NCI-H1436 (cell line): ENCODE results near the gene C5orf22.
"Not testable (repeated sequence)": the region's sequence is repeated elsewhere in the genome, so short reads cannot be mapped to it uniquely, and the experiment has no call there.

Source experiments
- DNase-seq: peaks from one replicate; lab custom pipeline; 2025; lab: John Stamatoyannopoulos, UW

The C5orf22 gene

GRCh38 chr5:31553863-31554262, 21.8 kb downstream of the C5orf22 start:
- DNase-seq = no peak

- no peak for DNase-seq
Observed at GRCh38 chr5:31554552-31554951, 22.5 kb downstream of the C5orf22 start.

GRCh38 chr5:31556461-31556860, 24.4 kb downstream of the C5orf22 start:
- DNase-seq = no peak

- DNase-seq = no peak
Observed at GRCh38 chr5:31559942-31560341, 27.8 kb downstream of the C5orf22 start.

- DNase-seq = no peak
Observed at GRCh38 chr5:31561946-31562345, 29.8 kb downstream of the C5orf22 start.

GRCh38 chr5:31563216-31563615, 31.1 kb downstream of the C5orf22 start:
- no peak for DNase-seq

DNA sequence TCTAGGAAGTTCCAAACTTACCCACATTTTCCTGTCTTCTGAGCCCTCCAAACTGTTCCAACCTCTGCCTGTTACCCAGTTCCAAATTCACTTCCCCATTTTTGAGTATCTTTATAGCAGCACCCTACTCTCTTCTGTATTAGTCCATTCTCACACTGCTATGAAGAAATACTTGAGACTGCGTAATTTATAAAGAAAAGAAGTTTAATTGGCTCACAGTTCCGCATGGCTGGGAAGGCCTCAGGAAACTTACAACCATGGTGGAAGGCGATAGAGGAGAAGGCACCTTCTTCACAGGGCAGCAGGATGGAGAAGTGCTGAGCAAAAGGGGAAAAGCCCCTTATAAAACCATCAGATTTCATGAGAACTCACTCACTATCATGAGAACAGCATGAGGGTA, 34.3 kb downstream of the C5orf22 start:
- not testable (repeated sequence) for DNase-seq

DNA sequence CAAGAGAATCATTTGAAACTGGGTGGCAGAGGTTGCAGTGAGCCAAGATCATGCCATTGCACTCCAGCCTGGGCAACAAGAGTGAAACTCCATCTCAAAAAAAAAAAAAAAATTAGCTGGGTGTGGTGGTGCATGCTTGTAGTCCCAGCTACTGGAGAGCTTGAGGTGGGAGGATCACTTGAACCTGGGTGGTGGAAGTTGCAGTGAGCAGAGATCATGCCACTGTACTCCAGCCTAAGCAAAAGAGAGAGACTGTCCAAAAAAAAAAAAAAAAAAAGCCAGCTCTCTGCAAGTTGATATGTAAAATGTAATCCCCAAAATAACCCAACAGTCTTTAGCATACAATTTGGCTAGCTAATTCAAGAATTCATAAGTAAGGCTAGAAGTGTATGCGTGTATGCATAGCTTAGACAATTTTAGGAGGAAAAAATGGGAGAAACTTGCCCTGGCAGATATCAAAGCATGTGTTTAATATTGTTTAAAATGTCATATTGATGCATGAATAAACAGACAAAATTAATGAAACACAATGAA, 36.3 kb downstream of the C5orf22 start:
- DNase-seq = no peak

DNA sequence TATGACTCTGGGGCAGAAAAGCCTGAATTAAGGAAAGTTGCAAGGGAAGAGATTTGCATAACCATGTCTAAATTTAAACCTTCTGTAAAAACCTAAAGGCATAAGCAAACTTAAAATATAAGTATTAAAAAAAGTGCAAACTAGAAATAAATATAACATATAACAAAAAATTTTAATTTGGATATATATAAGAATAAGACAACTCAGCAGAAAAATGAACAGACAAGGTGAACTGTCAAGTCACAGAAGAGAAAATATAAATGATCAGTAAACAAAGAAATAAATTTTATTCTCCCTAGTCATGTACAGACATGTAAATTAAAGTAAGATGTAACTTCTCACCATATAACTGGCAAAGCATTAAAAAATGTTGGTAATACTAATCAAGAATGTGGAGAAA, 37.0 kb downstream of the C5orf22 start:
- DNase-seq = no peak

- DNase-seq = no peak
Observed at GRCh38 chr5:31573494-31574142, 41.5 kb downstream of the C5orf22 start.

DNA sequence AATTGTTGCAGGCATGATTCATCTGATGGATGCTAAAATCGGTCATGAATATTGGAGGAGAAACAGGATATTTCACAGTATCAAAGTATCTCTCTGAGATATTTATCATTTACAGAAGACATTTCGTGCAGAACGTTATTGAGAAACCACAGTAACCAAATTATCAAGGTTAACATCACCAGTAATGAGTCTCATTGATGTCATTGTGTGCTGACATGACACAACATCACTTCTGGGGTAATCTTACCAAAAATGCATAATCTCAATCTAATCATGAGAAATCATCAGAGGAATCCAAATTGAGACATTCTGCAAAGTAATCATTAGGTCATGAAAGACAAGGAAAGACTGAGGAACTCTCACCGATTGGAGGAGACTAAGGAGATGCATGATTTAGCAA, 42.7 kb downstream of the C5orf22 start:
- DNase-seq = no peak

DNA sequence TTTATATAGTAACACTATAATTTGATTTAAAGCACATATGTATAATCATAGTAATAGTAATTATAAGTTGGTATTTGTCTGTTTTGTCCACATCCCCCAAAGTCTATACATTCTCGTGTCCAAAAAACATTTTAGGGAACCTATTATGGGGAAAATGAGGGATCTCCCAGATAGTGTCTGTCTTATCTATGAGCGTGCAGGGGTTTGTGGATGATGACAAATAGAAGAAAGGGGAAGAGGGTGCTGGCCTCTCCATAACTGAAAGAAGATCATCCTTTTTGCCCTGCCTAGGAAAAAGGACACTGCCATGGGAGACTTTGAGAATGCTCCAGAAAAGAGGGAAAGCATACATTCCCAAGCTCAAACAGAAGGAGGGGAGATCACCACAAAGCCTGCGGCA, 45.3 kb downstream of the C5orf22 start:
- DNase-seq = no peak

DNA sequence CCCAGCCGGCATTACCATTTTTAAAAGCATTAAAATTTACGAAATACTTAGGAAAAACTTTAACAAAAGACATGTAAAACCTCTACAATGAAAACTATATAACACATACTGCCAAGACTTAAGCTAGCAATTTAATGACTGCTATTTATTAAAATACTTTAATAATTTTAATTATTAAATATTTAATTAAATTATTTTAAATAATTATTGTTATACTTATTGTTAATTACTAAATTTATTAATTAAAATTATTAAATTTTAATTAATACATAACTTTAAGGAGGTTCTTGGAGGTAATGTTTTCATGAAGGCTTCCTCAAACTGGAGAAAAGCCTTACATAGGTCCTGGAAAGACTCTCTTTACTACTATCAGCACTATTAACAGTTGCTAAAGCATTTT, 47.5 kb downstream of the C5orf22 start:
- DNase-seq = no peak

GRCh38 chr5:31581498-31582099, 49.5 kb downstream of the C5orf22 start:
- DNase-seq = peak; percentile 13

- DNase-seq = no peak
Observed at GRCh38 chr5:31583129-31583528, 51.0 kb downstream of the C5orf22 start.

GRCh38 chr5:31585166-31585894, 53.2 kb downstream of the C5orf22 start:
- DNase-seq = no peak

DNA sequence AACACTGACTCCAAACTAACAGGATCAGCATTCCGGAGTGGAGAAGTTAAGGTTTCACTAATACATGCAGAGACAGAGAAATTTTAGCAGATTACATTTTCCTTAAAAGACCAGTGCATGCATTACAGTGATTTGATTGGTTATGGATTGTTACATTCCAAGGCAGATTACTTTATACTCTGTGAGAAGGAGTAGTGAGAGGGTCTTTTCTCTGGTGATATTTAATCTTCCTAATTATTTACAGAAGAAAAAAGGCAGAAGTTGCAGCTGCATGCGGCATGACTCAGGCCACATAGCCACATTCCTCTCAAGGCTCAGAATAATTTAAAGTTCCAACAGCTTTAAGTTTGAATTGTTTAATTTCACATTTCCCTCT, 53.8 kb downstream of the C5orf22 start:
- no peak for DNase-seq

DNA sequence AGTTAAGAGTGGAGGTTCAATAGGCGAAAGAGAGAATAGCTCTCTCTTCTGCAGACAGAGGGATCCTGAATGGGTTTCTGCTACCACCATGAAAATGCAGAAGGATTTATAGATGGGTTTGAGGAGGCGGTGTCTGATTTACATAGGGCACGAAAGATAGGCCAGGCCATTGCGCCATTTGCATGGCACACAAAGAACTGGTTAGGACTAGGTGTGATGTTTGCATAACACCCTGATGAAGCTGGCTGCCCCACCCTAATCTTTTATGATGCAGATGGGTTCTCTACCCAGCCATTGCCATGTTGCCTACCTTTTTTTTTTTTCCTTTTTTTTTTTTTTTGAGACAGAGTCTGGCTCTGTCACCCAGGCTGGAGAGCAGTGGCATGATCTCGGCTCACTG, 55.4 kb downstream of the C5orf22 start:
- DNase-seq = no peak

DNA sequence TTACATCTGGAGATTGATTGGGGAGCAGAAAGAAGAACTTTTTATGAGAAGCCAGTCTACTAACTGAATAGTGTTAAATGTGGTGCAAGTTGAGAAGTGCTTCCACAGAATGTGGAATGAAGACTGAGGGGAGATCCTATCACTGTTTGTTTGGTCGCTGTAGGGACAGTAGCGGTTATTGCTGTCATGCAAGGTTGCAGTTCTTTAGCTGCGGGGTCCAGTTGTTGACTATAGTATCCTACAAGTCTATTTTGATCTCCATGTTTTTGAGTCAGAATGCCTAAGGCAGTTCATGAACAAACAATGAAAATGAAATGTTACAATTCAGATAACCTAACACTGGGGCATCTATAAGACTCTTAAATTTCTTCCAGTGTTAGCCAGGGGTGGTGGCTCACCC, 61.6 kb downstream of the C5orf22 start:
- DNase-seq = no peak

GRCh38 chr5:31596354-31596753, 64.3 kb downstream of the C5orf22 start:
- DNase-seq = no peak

DNA sequence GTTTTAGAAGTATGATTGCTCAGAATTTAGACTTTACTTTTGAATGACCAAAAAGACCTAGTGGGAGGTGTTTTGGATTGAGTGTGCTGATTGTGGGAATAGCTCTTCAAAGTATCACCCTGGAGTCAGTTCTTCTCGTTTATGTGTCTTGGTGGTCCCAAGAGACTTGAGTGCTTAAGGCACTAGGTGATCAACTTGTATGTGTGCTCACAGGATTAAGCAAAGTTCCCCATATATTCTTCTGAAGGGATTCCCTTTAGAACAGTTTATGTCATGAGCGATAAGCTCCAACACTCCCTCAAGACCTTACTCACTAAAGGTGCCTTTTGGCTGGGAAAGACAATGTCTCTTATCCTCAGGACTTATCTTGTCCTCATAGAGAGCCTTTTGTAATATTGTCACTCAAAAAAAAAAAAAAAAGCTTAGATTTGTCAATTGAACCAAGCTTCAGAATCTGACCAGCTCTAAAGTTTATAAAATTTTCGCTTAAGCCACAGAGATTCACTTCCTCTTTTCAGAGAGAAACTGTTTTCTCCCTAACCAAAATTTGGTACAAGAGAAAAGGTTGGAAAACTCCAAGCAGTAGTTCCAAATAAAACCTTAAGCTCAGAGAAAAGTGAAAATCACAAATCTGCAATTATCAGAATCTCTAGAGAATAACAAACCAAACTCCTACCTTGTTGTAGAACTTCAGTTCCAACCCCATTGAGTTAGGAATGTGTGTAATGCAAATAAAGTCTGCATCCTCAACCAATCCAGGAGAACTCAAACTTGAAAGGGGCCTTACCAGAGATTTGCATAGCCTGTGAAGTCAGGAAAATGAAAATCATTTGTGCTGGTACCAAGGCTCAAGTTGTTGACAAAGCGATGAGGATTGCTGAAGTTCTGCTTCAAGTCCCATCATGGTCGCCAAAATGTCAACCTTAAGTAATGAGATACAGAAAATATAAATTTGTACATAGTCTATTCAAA, 66.8 kb downstream of the C5orf22 start:
- DNase-seq = no peak

DNA sequence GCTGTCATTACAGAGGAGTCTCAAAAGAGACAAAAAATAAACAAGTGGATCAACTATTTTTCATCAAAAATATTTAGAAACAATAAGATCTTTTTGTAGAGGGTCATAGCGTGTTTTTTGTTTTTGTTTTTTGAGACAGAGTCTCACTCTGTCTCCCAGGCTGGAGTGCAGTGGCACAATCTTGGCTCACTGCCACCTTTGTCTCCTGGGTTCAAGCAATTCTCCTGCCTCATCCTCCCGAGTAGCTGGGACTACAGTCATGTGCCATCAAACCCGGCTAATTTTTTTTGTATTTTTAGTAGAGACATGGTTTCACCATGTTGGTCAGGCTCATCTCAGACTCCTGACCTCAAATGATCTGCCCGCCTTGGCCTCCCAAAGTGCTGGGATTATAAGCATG, 70.2 kb downstream of the C5orf22 start:
- not testable (repeated sequence) for DNase-seq
